IPS DF 19.7 (cell line): Measurements from ENCODE around the gene ADARB2.
"Not testable (repeated sequence)": the region's sequence is repeated elsewhere in the genome, so short reads cannot be mapped to it uniquely, and the experiment has no call there.

Experiments
- DNase-seq: peaks from one replicate; pipeline ENCODE4 v3.0.0-alpha.2; 2013; ENCODE audit warnings: low read depth, low spot score

ADARB2 gene

GRCh38 chr10:1268831-1269230 is 468.5 kb downstream of the ADARB2 start:
- DNase-seq, result no peak

- DNase-seq, result no peak
Measured at GRCh38 chr10:1267568-1267967, 469.8 kb downstream of the ADARB2 start.

GRCh38 chr10:1267148-1267547 is 470.2 kb downstream of the ADARB2 start:
- DNase-seq, result no peak

- no peak for DNase-seq
Measured at GRCh38 chr10:1266033-1266802, 471.1 kb downstream of the ADARB2 start.

- no peak for DNase-seq
Measured at GRCh38 chr10:1264001-1264400, 473.3 kb downstream of the ADARB2 start.

GRCh38 chr10:1257274-1257673 is 480.1 kb downstream of the ADARB2 start:
- DNase-seq, result no peak

- DNase-seq, result no peak
Measured at GRCh38 chr10:1256432-1256725, 480.9 kb downstream of the ADARB2 start.

GRCh38 chr10:1255600-1256431 is 481.5 kb downstream of the ADARB2 start:
- no peak for DNase-seq

GRCh38 chr10:1255118-1255517 is 482.2 kb downstream of the ADARB2 start:
- no peak for DNase-seq

GRCh38 chr10:1253523-1254353 is 483.6 kb downstream of the ADARB2 start:
- no peak for DNase-seq

GRCh38 chr10:1251769-1252168 is 485.6 kb downstream of the ADARB2 start:
- no peak for DNase-seq

- no peak for DNase-seq
Measured at GRCh38 chr10:1249142-1249920, 488.0 kb downstream of the ADARB2 start.

GRCh38 chr10:1248262-1248630 is 489.1 kb downstream of the ADARB2 start:
- DNase-seq, result not testable (repeated sequence)

- no peak for DNase-seq
Measured at GRCh38 chr10:1247598-1248261, 489.6 kb downstream of the ADARB2 start.

- no peak for DNase-seq
Measured at GRCh38 chr10:1244493-1244892, 492.8 kb downstream of the ADARB2 start.

- no peak for DNase-seq
Measured at GRCh38 chr10:1243486-1244234, 493.7 kb downstream of the ADARB2 start.

- no peak for DNase-seq
Measured at GRCh38 chr10:1242975-1243374, 494.4 kb downstream of the ADARB2 start.

GRCh38 chr10:1241973-1242935 is 495.1 kb downstream of the ADARB2 start:
- DNase-seq, result no peak

- DNase-seq, result no peak
Measured at GRCh38 chr10:1241322-1241890, 495.9 kb downstream of the ADARB2 start.
